Measurements from ENCODE around the gene MMP2. TPM values are rescaled to one million over a fixed set of nuclear protein-coding genes. Genes with fewer than 3 reads are reported as not detected.

MMP2 gene
- total RNA-seq, 3 donors from 2014 or later: 113 to 1,485 (median 459) TPM

DNA sequence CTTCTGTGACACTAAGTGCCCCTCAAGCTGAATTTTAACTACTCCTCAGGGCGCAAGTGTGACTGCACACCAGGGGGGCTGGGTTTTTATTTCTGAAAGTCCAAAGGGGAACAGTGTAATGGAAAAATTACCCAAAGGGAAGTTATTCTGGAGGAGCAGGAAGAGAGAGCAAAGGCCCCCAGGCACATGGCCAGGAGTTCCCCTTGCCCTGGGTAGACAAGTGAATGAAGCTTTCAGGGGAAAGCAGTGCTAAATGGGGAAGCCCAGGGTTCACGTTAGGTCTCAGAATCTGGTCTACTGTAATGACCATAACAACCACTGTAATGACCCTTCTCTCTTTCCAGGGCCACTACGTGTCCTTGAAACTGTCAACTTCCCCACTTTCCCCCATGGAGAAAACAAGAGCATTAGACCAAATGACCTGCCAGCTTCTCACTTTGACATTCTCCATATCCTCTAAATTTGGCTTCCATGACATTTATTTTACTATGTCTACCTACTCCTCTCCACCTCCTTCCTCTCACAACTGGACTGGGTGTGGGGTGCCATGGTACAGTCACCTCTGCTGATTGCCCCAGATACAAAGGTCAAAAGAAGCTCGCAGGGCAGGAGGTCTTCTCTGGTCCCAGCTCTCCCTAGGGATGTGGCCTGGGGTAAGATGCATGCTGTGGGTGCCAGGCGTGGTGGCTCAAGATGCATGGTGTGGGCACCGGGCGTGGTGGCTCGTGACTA lies 34.1 kb upstream of the MMP2 start:
- intact Hi-C loops (cut with DNase I; ENCODE audit: low total_unique reads): no loop called here
- Histone ChIP-seq H3K9me3 (no peaks in the 10 kb centered on the region), H3K4me3 (no peak overlapping the region), H3K4me1 (peaks cover 0 to 3% of the 10 kb centered on the region in 2 donors), H3K36me3 (no peaks in the 10 kb centered on the region), H3K27me3 (no peaks in the 10 kb centered on the region), H3K27ac (no peak overlapping the region)
- no peak for DNase-seq (ENCODE audit: low spot score in 2 of 2)
- TF ChIP-seq, protein P1, sequence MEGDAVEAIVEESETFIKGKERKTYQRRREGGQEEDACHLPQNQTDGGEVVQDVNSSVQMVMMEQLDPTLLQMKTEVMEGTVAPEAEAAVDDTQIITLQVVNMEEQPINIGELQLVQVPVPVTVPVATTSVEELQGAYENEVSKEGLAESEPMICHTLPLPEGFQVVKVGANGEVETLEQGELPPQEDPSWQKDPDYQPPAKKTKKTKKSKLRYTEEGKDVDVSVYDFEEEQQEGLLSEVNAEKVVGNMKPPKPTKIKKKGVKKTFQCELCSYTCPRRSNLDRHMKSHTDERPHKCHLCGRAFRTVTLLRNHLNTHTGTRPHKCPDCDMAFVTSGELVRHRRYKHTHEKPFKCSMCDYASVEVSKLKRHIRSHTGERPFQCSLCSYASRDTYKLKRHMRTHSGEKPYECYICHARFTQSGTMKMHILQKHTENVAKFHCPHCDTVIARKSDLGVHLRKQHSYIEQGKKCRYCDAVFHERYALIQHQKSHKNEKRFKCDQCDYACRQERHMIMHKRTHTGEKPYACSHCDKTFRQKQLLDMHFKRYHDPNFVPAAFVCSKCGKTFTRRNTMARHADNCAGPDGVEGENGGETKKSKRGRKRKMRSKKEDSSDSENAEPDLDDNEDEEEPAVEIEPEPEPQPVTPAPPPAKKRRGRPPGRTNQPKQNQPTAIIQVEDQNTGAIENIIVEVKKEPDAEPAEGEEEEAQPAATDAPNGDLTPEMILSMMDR (IDR thresholded peaks at IDR 0.05): no peak
- TF ChIP-seq POLR2AphosphoS5 (IDR thresholded peaks at IDR 0.05): no peak
- TF ChIP-seq POLR2A (IDR thresholded peaks at IDR 0.05): no peak

DNA sequence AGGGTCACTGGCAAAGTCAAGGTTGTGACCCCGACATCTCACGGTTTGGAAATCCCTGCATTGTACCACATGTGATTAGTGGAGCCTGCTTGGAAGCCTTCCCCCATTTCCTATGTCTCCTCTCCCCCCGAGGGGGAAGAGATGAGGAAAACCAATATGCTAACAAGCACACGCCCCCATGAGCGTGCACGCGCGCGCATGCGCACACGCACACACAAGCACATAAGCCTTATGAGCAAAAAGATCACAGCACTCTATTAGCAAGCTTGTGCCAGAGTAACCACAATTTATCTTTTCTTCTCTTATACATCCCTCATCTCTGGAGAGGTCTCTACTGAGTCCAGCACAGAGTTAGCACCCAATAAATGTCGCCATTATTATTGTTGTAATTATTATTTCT lies 31.8 kb upstream of the MMP2 start:
- H3K36me3 ChIP-seq: no peaks in the 10 kb centered on the region
- H3K9me3 ChIP-seq: no peaks in the 10 kb centered on the region
- no peak for DNase-seq (ENCODE audit: low spot score in 2 of 2)
- no peak overlapping the region for H3K4me3 ChIP-seq
- TF ChIP-seq POLR2A (IDR thresholded peaks at IDR 0.05): no peak
- no peak for TF ChIP-seq POLR2AphosphoS5 (IDR thresholded peaks at IDR 0.05)
- TF ChIP-seq, protein P1 (IDR thresholded peaks at IDR 0.05): no peak
- no peaks in the 10 kb centered on the region for H3K27me3 ChIP-seq
- intact Hi-C loops (cut with DNase I; ENCODE audit: low total_unique reads): no loop called here
- no peak overlapping the region for H3K27ac ChIP-seq
- H3K4me1 ChIP-seq: no peaks in the 10 kb centered on the region

DNA sequence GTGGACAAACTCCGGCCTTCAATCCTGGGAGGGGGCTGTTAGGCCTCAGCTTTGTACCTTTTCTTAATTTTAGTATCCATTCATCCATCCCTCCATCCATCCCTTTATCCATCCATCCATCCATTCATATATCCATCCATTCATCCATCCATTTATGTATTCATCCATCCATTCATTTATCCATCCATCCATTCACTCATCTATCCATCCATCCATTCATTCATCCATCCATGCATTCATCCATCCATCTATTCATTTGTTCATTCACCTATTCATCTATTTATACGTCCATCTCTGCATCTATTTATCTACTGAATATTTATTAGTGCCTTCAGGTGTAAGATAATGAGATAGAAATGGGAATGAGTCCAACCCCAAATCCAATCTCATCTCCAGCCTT lies 26.0 kb upstream of the MMP2 start:
- H3K4me3 ChIP-seq: no peak overlapping the region
- no peaks in the 10 kb centered on the region for H3K9me3 ChIP-seq
- H3K36me3 ChIP-seq: no peaks in the 10 kb centered on the region
- H3K4me1 ChIP-seq: no peaks in the 10 kb centered on the region
- H3K27me3 ChIP-seq: no peaks in the 10 kb centered on the region
- TF ChIP-seq POLR2AphosphoS5 (IDR thresholded peaks at IDR 0.05) (no peak), POLR2A (IDR thresholded peaks at IDR 0.05) (no peak)
- TF ChIP-seq, protein P1 (IDR thresholded peaks at IDR 0.05): no peak
- intact Hi-C loops (cut with DNase I; ENCODE audit: low total_unique reads): no loop called here
- no peak overlapping the region for H3K27ac ChIP-seq
- DNase-seq (ENCODE audit: low spot score in 2 of 2): no peak

DNA sequence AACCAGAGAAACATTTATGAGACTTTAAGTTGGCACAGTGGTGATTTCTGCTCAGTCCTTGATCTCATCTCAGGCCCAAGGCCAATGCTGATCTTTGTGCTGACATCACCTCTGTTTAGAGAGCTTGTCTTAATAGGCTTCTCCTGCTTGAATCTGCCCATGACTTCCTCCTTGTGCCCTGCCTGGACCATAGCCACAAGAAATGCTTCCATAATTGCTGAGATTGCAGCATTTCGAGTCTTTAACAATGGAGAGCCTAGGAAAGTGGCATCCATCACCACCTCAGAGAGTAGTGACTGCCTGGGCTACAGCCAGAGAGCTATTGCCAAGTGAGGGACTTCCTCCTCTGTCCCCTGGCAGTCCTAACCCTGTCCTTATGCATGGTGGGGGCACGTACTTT lies 25.1 kb upstream of the MMP2 start:
- H3K27me3 ChIP-seq: no peaks in the 10 kb centered on the region
- H3K9me3 ChIP-seq: no peaks in the 10 kb centered on the region
- H3K4me3 ChIP-seq: no peak overlapping the region
- H3K27ac ChIP-seq: no peak overlapping the region
- H3K4me1 ChIP-seq: no peaks in the 10 kb centered on the region
- no peak for DNase-seq (ENCODE audit: low spot score in 2 of 2)
- TF ChIP-seq, protein P1 (IDR thresholded peaks at IDR 0.05): no peak
- TF ChIP-seq POLR2AphosphoS5 (IDR thresholded peaks at IDR 0.05) (no peak), POLR2A (IDR thresholded peaks at IDR 0.05) (no peak)
- no peaks in the 10 kb centered on the region for H3K36me3 ChIP-seq
- intact Hi-C loops (cut with DNase I; ENCODE audit: low total_unique reads): no loop called here

DNA sequence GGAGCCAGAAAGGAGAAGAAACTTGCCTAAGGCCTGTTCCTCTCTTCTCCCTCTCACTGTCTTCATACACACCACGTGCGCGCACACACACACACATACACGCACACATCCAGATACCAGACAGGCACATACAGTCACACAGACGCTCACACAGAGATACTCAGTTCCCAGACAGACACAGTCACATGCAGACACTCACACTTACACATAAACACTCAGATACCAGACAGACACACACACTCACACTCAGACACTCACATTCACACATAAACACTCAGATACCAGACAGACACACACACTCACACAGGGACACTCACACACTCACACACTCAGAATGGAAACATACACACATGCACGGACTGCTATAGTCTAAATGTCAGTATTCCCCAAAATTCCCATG lies 24.1 kb upstream of the MMP2 start:
- TF ChIP-seq POLR2A (IDR thresholded peaks at IDR 0.05): no peak
- no peak for TF ChIP-seq POLR2AphosphoS5 (IDR thresholded peaks at IDR 0.05)
- TF ChIP-seq, protein P1 (IDR thresholded peaks at IDR 0.05): no peak
- no peaks in the 10 kb centered on the region for H3K4me1 ChIP-seq
- no peak for DNase-seq (ENCODE audit: low spot score in 2 of 2)
- no peaks in the 10 kb centered on the region for H3K9me3 ChIP-seq
- H3K27ac ChIP-seq: no peak overlapping the region
- H3K27me3 ChIP-seq: no peaks in the 10 kb centered on the region
- intact Hi-C loops (cut with DNase I; ENCODE audit: low total_unique reads): no loop called here
- no peak overlapping the region for H3K4me3 ChIP-seq
- H3K36me3 ChIP-seq: no peaks in the 10 kb centered on the region
